HCEC 1CT (cell line): Measurements from ENCODE around the gene HHAT.

ENCODE experiments used
- DNase-seq: peaks from one replicate; pipeline ENCODE4 v3.0.0-alpha.2; 2017

Gene HHAT

GRCh38 chr1:210558302-210558701, 229.6 kb downstream of the HHAT start:
- no peak for DNase-seq

GRCh38 chr1:210565306-210565705, 236.6 kb downstream of the HHAT start:
- no peak for DNase-seq

DNA sequence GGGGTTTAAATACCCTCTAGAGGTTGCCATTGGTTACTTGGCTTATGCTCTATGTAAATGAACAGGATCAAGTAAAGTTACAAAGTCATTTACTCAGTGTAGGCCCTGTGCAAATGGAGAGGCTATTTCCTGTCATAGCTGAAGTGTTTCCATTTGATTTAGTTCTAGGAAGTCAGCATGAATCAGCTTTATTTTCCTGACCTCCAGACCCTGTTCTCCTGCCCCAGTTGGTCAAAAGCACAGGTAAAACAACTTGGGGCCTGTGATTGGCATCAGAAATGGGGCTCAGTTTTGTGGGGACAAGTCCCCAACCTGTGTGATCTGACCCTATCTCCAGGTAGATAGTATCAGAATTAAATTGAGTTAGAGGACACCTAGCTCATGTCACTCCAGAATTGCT, 239.9 kb downstream of the HHAT start:
- no peak for DNase-seq

- no peak for DNase-seq
These were observed 241.4 kb downstream of the HHAT start for GRCh38 chr1:210570116-210570515.

GRCh38 chr1:210571356-210572284, 242.9 kb downstream of the HHAT start:
- no peak for DNase-seq

DNA sequence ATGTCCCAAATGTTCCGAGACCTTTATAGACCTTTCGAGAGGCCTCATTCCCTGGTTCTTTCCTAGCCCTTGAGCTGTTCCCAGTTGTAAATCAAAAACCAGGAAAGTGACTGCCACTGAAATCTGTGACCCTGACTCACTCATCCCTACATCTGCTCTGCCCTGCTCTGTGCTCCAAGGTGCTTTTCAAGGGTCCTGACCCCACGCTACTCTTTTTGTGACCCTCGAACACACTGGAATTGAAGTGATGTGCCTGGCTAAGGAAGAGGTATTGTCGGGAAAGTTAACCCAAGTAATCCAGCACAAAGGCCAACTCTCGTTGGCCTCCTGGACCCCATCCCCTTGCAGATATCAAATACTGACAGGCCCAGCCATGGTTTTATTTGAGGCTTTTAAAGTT, 244.4 kb downstream of the HHAT start:
- no peak for DNase-seq

DNA sequence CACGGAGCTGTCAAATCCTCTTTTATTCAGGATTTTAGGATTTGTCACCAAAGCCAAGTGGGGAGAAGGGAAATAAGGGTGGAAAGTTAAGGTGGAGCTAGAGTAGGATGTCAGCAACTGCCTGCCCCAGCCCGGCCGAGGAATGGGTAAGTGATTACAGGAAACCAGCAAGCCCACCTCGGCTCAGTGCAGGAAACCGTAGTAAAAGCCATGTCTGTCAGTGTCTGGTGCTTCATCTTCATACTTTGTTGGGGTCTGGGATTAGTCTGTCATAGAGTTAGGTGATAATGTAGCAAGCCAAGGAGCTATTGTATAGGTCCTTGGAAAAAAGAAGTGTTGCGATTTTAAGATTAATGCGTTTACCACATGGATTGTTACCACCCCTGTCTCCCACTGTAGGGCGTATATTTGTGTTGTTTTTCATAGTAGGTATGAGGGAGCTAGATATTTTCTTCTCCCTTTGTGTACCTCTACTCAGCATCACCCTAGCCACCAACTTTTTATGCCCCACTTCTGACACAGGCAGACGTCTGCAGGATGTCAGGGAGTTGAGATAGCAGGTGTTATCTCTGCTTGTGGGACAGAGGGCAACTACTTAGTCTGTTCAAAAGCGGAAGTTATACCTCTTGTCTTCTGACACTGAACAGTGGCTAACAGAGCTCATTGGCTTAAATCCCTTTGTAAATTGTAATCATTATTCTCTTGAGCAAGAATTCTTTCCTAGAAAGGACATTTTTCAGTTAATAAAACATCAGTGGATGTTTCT, 253.7 kb downstream of the HHAT start:
- no peak for DNase-seq

DNA sequence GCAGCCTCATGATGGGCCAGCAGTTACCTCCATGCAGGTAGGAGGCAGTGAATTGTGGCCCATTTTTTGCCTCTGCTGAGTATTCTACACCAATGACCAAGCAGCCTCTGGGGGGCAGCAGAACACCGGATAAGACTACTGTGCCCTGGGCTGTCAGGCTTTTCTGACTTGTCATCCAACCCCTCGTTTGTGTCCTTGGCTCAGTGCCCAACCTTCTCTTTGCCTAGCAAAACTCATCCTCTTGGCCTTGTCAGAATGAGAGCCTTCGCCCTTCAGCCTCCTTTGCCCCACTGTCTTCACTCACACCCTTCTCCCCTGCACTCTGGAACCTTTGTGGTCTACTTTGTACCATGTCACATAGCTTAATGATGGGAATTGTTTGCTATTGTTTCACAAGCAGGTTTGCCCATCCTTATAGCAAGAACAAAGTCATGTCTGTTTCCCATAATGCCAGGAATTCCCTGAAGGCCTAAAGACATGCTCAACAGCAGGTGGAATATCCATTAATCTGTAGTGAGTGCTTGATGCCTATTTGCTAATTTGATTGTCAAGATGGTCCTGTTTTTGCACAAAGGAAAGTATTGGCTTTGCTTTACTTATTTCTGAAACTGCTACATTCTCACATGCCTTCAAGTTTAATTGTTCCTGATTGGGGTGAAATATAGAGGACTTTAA, 255.9 kb downstream of the HHAT start:
- peak; percentile 52 for DNase-seq

GRCh38 chr1:210586771-210587170, 258.1 kb downstream of the HHAT start:
- no peak for DNase-seq

- no peak for DNase-seq
These were observed 258.9 kb downstream of the HHAT start for GRCh38 chr1:210587566-210587965.

DNA sequence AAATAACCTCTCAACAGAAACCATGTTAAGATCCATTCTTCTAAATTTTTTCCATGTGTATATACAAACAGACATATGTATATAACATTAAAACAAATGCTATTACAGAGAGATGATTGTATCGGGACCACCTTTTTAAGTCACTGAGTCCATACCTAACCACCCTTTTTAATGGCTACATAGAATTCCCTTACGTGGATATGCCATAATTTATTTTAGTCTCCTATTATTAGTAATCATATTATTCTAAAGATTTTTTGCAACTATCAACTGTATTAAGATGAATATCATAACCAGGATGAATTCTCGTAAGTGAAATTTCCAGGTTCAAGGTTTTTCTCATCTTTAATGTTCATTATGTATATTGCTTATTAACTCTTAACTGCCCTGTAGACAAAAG, 259.7 kb downstream of the HHAT start:
- DNase-seq = no peak

- DNase-seq = no peak
These were observed 260.2 kb downstream of the HHAT start for GRCh38 chr1:210588946-210589345.

DNA sequence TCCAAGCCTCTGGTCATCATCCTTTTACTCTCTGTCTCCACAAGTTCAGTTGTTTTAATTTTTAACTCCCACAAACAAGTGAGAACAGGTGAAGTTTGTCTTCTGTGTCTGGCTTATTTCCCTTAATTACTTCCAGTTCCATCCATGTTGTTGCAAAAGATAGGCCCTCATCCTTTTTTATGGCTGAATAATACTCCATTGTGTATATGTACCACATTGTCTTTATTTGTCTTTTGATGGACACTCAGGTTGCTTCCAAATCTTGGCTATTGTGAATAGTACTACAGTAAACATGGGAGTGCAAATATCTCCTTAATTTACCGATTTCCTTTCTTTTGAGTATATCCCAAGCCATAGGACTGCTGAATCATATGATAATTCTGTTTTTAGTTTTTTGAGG, 262.5 kb downstream of the HHAT start:
- no peak for DNase-seq

DNA sequence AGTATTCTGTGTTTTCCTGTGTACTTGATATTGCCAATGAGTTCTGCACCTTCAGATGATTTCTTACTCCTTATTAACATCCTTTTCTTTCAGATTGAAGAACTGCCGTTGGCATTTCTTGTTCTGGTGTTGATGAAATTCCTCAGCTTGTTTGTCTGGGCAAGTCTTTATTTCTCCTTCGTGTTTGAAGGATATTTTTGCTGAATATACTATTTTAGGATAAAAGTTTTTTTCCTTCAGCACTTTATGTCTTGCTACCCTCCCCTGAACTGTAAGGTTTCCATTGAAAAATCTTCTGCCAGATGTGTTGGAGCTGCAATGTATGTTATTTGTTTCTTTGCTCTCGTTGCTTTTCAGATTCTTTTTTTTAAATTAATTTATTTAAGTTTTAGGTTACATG, 265.9 kb downstream of the HHAT start:
- no peak for DNase-seq

GRCh38 chr1:210596641-210597040, 267.9 kb downstream of the HHAT start:
- no peak for DNase-seq

GRCh38 chr1:210597555-210598134, 268.9 kb downstream of the HHAT start:
- DNase-seq = peak; percentile 81

DNA sequence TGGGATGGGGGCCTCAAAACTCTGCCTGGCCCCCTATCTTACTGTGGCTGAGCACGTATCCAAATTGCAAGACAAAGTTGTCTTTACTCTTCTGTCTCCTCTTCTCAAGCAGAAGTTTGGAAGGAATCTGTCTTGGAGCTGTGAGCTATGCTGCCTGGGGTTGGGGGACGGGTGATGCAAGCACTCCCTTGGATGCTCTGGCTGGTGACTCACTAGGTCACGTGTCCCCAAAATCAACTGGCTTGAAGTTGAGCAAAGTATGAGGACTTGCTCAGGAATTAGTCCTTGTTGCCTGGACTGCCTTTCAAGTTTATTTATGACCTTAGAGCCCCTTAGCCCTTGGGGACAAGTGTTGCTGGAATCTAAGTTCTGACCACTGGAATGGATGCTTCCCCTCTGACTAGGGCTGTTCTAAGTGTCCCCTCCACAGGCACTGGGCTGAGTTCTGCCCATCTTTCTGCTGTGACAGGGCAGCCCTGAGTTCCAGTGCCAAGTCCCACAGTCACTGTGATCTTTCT, 269.5 kb downstream of the HHAT start:
- DNase-seq = peak; percentile 91

DNA sequence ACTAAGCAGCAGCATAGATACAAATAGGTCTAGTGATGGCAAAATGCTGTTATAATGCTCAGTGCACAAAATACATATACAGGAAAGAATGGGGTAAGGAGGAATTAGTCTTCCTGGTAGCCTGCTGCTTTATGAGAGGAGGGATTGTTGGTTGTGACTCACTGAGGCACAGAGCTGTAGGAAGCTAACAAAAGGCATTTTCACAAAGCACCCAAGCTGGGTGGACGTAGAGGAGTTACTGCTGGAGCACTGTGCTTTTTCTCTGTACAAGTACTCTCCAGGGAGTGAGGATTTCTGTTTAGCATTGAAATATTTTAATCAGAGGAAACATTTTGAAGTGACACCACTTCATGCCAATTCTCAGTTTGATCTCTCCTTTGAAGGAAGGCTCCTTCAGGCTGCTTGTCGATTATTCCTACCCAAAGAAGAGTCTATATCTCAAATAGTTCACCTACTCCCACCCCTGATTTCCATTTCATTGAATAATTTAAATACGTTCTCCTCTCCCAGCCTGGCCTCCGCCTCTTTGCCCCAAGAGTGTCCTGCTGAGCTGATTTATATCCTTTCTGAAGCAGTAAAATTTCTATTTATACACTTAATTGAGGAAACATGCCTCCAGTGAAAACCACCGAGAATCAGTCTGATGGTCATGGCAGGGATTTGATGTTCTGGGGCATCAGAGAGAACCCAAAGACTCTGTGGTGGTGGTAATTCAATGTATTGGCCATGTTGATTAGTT, 271.9 kb downstream of the HHAT start:
- no peak for DNase-seq

- DNase-seq = no peak
These were observed 274.4 kb downstream of the HHAT start for GRCh38 chr1:210603123-210603522.

DNA sequence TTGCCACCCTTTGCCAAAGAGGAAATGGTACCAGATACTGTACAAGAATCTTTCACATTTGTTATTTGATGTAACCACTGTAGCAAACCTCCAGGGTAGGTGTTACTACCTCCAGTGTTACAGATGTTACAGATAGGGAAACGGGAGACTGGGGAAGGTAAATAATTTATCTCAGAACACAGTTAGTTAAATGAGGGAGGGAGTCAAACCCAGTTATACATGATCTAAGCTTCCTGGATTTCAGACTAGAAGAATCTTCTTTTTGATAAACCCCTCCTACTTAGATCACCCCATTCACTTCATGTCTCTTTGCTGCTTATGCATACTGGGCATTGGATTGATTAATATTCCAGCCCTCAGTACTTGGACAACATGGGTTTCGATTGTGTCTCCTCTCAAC, 276.4 kb downstream of the HHAT start:
- DNase-seq = no peak

- DNase-seq = no peak
These were observed 278.7 kb downstream of the HHAT start for GRCh38 chr1:210607361-210607760.

GRCh38 chr1:210608767-210609166, 280.1 kb downstream of the HHAT start:
- no peak for DNase-seq
